ENCODE results near the gene PABPN1.

- TF ChIP-seq, protein P1, sequence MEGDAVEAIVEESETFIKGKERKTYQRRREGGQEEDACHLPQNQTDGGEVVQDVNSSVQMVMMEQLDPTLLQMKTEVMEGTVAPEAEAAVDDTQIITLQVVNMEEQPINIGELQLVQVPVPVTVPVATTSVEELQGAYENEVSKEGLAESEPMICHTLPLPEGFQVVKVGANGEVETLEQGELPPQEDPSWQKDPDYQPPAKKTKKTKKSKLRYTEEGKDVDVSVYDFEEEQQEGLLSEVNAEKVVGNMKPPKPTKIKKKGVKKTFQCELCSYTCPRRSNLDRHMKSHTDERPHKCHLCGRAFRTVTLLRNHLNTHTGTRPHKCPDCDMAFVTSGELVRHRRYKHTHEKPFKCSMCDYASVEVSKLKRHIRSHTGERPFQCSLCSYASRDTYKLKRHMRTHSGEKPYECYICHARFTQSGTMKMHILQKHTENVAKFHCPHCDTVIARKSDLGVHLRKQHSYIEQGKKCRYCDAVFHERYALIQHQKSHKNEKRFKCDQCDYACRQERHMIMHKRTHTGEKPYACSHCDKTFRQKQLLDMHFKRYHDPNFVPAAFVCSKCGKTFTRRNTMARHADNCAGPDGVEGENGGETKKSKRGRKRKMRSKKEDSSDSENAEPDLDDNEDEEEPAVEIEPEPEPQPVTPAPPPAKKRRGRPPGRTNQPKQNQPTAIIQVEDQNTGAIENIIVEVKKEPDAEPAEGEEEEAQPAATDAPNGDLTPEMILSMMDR (IDR thresholded peaks at IDR 0.05; ENCODE audit: borderline replicate concordance, extremely low read depth, low read length, poor library complexity, severe bottlenecking): peak; percentile 20
- no peak for TF ChIP-seq EZH2 (IDR thresholded peaks at IDR 0.05; ENCODE audit: borderline replicate concordance, low read depth, low read length, severe bottlenecking)
These were observed 35.0 kb upstream of the PABPN1 start, which contains the start of gene HOMEZ for GRCh38 chr14:23286020-23286901.
